ENCODE measurements around the gene PCED1B.
"Not testable (repeated sequence)": the region's sequence is repeated elsewhere in the genome, so short reads cannot be mapped to it uniquely, and the experiment has no call there.

The PCED1B gene

DNA sequence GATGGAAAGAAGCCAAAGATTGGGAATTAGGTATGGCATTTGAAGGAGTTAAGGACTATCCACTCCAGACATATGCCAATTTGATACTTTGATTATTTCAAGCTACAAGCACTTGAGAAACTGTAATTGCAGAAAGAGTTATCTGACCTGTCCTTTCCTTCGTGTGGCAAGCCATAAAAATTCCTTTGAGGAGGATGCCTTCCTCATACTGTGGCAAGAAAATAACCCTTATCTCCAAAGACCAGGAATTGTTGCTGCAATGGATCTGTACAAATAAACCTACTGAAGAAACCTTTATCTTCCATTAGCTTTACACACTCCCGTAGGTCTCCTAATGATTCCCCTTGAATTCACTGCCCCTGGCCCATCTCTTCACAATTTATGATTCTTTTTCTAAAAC is 165.4 kb downstream of the PCED1B start:
- no peak for DNase-seq

DNA sequence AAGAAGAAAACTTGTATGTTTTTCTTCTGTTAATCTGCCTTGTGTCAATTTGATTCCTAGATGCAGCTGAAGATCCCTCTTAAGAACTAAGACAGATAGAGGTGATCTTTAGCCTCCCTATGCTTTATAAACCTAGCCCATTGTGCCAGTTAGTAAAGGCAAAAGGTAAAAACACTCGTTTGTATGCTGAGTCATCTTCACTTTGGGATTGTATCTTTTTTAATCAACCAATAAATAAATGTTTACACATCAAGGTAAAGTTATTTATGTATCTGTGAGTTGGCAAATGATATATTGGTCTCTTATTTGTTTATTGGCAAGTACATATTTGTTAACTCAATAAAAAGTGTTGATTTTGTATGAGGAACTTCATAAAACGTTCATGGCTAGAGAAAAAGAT is 166.2 kb downstream of the PCED1B start:
- no peak for DNase-seq

DNA sequence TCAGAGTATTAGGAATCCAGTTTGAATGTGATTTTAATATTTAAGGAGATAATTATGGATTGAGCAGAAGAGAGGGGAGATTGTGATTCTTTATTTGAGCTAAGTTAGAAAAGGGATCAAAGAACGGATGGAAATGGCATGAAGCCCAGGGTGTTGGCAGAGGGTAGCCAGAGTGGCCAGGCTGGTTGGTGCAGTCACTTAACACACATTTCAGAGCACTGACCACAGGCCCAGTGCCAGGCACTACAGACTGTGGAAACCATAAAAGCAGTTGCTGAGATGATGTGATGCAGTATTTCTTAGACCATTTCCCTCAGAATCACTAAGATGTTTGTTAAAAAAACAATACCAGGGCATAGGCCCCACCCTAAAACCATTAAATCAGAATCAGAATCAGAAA is 168.0 kb downstream of the PCED1B start:
- DNase-seq: no peak

DNA sequence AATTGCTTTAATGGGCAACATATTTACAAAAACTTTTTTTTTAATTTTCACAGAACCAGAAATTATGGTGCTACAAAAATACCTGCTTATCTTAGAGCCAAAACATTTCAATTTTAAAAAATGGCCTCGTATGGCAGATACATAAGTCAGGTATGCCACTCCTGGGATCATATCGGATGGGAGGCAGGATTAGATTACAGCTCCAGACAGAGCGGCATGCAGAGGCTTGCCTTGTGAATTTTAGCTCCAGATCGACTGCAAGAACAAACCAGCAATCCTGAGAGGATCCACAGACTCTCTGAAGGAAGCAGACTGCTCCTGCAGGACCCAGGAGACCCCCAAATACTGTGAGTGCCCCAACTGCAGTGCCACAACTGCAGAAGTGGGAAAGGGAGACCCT is 169.7 kb downstream of the PCED1B start:
- DNase-seq: no peak

DNA sequence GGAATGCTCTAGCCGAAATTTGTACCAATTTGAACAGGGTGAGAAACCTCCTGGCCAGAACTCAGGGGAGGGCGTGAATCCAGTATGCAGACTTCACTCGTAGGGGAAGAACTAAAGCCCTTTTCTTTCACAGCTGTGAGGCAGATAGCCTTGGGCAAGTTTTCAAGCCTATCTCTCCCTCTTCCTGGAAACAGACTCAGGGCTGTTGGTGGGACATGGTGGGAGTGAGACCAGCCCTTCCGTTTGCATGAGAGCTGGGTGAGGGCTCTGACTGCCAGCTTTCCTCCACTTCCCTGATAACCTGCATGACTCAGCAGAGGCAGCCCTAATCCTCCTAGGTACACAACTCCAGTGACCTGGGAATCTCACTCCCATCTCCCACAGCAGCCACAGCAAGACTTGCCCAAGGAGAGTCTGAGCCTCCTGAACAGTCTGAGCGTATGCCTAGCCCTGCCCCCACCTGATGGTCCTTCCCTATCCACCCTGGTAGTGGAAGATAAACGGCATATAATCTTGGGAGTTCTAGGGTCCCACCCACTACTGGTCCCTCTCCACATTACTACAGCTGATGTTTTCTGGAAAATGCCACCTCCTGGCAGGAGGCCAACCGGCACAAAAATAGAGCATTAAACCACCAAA is 170.4 kb downstream of the PCED1B start:
- no peak for DNase-seq

DNA sequence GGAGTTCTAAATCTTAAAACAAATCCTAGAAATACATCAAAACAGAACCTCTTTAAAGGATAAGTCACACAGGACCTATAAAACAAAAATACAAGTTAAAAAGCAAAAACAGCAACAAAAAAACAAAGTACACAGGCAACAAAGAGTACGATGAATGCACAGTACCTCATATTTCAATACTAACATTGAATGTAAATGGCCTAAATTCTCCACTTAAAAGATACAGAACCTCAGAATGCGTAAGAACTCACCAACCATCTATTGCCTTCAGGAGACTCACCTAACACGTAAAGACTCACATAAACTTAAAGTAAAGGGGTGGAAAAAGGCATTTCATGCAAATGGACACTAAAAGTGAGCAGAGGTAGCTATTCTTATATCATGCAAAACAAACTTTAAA is 172.5 kb downstream of the PCED1B start:
- DNase-seq: no peak

DNA sequence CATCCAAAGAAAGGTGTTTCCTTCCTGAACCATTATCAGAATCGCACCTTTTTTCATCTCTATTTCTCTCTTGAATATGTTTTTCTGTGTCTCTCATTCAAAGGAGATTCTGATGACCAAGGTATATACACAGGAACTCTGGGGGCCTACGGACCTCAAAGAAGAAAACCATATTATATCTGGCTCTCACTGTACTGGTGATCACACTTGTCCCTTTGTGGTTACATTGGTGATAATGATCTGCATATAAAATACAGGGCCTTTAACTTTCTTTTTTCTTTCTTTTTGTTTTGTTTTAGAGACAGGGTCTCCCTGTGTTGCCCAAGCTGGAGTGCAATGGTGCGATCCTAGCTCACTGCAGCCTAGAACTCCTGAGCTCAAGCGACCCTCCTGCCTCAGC is 185.5 kb downstream of the PCED1B start:
- no peak for DNase-seq

DNA sequence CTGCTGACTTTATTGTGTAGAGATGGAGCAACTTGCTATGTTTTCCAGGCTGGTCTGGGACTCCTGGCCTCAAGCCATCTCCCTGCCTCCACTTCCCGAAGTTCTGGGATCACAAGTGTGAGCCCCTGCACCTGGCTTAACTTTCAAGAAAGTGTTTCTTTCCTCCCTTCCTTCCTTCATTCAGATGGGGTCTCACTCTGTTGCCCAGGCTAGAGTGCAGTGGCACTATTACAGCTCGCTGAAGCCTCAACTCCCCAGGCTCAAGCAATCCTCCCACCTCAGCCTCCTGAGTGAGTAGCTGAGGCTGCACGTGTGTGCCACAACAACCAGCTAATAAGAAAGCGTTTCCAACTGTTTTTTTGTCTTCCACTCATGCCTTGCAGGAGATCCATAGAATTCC is 186.0 kb downstream of the PCED1B start:
- no peak for DNase-seq

DNA sequence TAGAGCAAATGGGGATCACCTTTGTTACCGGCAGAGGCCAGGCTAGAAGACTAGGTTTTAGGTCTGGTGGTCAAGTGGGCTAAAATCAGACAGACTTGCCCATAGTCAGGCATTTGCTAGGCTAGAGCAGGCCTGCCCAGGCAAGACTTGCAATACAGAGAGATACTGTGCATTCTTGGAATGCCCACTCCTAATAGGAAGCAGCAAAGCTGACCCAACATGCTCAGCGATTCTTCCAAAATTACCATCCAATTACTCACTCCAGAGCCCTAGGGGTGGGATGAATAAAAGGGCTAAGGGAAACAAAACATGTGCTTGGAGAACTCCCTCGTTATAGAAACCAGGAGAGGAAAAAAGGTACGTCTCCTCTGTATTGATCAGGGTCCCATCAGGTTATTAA is 188.2 kb downstream of the PCED1B start:
- DNase-seq: no peak

DNA sequence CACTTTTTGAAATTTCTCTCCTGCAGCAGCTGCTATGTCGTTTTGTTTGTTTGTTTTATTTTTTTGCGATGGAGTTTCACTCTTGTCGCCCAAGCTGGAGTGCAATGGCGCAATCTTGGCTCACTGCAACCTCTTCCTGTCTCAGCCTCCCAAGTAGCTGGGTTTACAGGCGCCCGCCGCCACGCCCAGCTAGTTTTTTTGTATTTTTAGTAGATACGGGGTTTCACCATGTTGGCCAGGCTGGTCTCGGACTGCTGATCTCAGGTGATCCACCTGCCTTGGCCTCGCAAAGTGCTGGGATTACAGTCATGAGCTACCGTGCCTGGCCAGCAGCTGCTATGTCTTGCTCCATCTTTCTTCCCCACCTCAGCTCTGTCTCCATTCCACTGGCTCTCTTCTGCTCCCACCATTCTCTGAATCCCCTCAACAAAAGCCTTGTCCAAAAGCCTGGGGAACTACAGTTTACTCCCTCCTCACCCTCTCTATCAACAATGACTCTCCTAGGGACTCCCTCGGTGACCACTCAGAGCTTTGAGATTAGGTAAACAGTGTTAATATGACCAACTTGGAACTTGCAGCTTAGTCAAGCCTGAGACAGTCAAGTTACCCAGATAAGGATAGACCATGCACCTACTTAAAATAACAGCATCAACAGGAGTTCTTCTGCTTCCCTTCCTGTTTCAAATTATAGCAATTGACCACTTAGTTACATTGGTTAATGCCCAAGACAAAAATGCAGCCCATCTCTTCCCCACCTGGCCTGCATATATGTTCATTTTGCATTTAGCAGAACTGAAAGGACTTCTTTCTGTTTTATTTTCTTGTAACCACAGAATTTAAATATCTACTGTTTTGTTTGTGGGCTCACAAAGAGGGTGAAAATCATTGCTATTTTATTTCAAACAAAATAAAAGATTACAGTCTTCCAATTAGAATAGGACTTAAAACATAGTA is 189.4 kb downstream of the PCED1B start:
- no peak for DNase-seq

DNA sequence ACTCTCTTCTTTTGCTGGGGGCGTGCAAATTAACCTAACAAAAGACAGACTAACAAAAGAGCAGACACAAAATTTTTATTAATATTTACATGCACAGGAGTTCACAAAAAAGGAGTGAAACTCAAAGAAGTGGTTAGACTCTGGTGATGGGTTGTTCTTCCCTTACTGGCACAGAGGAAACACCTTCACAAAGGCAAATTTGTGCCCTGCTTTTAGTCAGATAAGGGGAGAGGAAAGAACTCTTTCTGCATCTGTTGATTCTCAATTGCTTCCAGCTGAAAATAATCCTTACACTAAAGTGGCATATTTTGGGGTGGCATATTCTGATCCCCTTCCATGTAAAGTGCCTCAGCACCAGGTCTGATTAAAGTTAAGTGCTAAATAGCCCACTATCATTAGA is 190.5 kb downstream of the PCED1B start:
- no peak for DNase-seq

DNA sequence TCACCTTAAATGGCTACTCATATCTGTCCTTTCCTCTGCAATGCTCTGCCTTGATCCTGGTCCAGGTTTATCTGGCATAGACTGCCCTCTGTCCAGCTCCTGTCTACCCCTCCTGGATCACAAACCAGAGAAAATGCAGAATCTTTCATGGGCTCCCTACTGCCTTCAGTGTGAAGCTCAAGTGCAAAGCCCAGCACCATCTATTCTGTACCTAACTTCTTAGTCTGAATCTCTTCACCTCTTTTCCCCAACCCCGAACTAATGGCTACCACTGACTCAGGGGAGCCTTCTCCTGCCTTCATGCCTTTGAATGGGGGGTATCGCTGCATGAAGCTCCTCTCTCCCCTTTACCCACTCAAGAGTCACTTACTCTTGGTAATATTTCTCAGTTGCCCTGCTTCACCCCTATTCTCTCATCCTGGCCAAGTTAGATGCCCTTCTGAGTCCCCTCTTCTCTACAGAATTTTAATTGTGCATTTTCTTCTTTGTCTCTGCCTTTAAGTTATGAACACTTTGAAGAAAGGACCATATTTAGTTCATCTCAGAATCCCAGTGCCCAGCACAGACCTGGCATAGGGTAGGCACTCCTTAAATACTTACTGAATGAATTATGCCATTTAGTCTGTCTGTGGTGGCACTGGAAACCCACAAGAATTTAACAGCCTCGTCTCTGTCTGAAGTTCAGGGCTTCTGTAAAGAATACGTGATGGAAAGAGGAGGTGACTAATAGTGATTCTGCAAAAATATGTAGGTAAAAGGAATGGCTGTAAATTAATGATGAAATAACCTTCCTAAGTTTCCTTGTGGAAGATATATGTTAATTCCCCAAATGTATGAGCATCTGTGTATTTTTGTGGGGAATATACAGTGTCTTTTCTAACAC is 191.6 kb downstream of the PCED1B start:
- no peak for DNase-seq

DNA sequence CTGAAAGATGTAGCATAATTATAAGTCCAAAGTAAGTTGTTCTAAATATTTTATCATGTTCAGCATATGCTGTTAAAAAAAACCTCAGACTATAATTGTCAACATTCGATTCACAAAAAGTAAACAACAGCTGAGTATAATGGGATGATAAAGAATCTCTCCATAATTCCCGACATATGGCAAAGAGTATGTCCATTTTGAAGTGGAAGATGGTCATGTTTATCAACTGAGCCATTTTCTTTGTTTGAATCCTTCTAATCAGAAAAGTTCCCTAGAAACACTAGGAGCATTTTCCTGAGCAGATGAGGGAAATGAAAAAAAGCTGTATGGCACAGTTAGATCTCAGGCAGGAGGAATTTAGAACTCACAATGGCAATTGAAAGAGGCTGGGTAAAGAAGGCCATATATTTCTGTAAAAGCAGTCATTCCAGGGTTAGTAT is 192.4 kb downstream of the PCED1B start:
- no peak for DNase-seq

DNA sequence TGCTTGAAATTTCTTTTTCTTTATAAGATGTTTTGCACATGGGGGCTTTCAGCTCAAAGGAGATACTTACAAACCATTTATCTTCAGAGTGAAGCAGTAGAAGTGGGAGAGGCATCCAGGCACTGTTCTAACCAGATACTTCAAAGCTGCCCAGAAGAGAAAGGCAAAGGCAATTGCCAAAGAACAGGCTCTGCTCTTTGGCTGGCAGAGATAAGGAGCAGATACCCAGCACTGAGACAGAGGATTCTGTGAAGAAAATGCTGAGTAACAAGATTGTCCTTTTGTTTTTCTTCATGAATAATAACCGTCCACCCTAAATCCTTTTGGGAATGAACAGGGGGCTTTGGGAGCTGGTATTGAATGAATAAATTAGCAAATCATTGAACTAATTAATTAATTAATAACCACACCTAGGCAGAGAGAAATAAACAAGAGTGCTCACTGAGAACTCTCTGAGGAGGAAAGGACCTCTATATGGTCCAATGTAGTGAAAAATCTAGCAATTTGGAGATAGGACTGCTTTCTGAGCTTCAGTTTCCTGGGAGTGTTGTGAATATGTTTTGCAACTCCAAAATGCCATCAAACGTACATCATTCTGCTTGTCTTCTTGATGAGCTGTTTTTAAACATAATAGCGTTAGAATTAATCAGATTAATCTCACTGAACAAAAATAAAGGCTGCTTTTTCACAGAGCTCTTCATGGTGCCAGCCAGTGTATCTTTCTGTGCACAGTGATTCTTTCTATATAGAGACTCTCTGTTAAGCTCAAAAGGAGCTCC is 193.2 kb downstream of the PCED1B start:
- no peak for DNase-seq

DNA sequence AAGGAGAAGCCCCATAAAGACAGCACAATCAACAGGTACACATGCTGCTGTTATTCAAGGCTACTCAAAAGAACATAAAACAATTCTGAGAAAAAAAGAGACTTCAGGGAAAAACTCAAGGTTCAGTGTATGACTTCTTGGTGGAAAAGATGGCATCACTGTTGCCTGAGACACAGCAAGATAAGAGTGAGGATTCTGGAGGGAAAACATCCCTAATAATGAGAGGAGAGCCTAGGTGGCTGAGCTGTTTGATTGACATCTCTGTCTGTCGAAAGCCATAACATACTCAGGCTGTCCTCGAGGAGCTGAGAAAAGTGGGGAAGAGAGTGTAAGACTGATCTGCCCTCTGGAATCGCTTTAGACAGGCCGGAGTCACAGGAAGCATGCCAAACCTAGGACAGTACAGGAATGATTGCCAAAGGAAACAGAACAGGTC is 193.8 kb downstream of the PCED1B start:
- no peak for DNase-seq

DNA sequence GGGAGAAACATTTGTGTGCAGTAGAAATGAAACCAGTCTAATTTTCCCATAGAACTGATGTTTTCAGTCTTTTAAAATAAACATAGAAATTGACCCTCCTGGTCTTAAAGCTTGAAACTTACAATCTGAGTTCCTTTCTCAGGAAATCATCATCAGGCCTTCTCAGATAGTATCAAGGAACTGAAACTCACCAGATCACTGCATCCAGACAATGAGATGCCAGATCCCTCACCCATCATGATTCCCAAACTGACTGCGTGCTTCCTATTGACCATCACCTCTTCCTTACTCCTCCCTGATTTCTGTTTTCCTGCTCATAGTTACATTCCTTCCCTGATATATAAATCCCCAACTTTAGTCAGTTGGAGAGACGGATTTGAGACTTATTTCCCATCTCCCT is 195.3 kb downstream of the PCED1B start:
- DNase-seq: no peak

DNA sequence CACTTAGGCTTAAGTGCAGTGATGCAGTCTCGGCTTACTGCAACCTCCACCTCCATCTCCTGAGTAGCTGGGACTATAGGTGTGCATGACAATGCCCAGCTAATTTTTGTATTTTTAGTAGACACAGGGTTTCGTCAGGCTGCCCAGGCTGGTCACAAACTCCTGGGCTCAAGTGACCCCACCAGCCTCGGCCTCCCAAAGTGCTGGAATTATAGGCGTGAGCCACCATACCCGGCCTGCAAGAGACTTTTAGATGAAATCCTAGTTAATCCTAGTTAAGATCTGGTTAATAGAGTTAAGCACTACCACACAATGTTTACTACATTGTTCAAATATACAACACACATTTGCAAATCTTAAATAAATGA is 196.8 kb downstream of the PCED1B start:
- no peak for DNase-seq

DNA sequence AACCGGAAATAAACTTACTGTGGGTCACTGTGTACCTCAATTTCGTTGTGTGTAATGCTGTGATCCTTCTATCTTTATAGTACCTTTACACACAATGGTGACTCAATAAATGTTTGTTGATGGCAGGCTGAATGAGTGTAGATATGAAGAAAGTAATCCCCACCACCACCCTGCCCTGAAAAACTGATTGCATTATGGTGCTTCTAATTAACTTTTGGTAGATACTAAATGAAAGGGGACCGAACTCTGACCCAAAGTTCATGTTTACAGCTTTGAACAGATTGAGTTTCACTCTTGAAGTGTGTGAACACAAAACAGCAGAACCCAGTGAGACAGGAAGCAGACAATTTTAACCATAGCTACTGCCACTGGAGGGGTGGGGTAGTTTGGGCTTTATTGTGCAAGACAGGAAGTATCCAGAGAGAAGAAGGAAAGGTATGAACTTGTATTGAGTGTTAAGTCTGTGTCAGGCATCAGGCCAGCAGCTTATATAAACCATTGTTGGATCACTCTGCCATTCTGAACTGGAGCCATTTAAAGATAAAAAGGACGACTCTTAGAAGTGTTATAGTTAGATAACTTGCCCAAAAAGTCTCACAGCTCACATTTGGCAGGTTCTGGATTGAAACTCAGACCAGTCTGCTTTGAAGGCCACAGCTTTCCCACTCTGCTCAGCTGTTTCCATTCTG is 197.3 kb downstream of the PCED1B start:
- no peak for DNase-seq

DNA sequence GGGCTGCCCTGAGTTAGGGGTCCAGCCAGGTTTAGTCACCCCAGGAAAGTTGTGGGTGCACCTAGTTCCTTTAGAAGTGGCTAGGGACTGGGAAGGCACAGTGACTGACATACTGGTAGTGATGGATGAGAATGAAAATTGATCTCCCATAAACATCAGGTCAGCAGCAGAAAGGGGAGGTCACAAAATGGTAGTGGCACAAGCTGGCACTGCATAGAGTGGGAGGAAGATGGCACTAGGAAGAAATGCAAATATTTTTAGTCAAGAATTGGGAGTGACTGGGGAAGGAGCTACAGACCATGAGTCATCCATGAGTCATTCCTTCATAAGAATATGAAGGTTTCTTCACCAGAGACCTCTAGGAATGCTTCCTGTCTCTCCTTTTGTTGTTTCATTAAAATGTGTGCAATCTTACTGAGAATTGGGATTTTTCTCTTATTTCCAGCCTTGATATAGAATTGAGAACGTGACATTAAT is 198.6 kb downstream of the PCED1B start:
- DNase-seq: no peak

DNA sequence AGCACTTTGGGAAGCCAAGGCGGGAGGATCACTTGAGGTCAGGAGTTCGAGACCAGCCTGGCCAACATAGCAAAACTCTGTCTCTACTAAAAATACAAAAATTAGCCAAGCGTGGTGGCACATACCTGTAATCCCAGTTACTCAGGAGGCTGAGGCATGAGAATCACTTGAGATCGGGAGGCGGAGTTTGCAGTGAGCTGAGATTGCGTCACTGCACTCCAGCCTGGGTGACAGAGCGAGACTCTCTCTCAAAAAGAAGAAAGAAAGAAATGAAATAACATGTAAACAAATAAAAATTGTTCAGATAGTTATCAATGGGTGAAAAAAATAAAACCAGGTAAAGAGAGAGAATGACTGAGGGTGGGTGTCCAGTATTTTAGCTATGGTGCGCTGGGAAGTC is 200.3 kb downstream of the PCED1B start:
- not testable (repeated sequence) for DNase-seq

DNA sequence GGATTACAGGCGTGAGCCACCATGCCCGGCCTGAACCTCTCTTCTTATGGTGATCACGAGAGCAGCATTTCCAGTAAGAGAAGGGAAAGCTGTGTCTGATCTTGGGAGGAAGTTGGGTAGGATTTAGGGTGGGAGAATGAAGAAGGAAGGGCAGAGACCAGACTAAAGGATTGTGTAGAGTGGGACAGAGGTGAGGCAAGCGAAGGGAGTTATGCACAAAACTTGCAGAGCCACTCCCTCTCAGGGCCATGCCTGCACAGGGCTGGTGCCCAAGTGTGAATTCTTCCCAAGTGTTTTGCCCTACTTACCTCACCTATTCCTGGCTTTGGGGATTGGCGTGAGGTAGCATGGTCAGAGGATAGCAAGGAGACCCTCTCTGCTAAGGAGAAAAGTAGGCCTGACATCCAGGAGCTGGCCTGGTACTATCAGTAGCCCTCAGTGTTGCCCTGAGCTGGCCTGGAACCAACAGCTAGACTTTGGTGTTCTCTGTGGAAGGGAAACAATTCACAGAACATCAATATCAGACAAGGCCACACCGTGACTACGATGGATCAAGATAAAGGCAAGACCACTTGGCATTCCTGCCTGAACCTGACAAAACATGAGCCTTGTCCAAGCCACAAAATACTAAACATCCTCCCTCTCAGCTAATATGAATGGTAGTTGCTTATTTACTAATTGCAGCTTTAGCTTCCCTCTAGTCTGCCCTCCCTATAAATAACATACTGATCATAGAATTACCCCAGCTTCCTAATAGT is 201.3 kb downstream of the PCED1B start:
- DNase-seq: no peak
